HG02938 (cell line): ENCODE measurements around the gene GHRH.

Source experiments
- ATAC-seq: cut with Tn5 transposase; IDR thresholded peaks from one replicate; pipeline ENCODE4 v1.9.1; 2021; ENCODE audit warnings: mild to moderate bottlenecking, moderate library complexity; ENCODE audit not compliant: unreplicated experiment

Gene GHRH, protein sequence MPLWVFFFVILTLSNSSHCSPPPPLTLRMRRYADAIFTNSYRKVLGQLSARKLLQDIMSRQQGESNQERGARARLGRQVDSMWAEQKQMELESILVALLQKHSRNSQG

GRCh38 chr20:37261714-37262113, at the start of gene GHRH:
Gene GHRH, minus strand, starts transcription at chr20:37261814. Its CDS starts 4,925 bp downstream, at chr20:37256889.
- no peak for ATAC-seq

DNA sequence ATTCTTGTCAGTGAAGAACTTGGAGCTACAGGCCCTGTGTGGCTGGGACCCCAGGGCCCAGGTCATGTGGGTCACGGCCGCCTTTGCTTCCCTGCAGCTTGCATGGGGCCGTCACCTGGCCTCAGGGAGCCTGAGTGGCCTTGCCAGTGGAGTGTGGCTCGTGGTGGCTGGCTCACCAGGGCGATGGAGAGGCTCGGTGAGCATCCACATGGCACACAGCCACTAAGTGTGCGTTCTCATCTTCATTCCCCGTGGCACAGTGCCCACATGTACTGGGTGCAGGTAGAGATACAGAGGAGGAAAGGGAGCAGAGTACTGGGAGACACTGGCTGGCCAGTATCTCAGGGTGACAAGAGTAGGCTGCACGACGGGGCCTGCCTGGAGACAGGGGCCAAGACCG, 49.3 kb upstream of the GHRH start:
- no peak for ATAC-seq

- ATAC-seq, result no peak
Measured at GRCh38 chr20:37309936-37310590, 48.4 kb upstream of the GHRH start.

GRCh38 chr20:37309290-37309689, 47.7 kb upstream of the GHRH start:
- no peak for ATAC-seq

- ATAC-seq, result peak; percentile 93
Measured at GRCh38 chr20:37308086-37309050, 46.8 kb upstream of the GHRH start.

DNA sequence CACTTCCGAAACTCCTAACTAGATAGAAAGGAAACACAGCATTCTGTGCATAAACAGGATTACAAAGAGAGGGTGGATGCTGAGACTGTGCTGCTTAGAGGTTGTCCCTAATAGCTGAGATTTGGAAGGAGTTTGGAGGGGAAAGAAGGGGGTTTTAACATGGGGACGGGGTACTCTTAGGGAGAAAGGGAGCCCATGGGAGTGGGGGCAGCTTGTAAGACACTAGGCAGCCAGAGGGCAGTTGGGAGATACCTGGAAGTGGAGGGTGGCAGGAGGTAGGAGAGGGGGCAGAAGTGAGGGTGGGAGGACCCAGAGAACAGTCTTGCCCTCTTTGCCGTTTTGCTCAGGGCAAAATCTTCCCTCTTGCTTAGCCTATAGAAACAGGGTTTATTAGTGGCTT, 44.2 kb upstream of the GHRH start:
- no peak for ATAC-seq

DNA sequence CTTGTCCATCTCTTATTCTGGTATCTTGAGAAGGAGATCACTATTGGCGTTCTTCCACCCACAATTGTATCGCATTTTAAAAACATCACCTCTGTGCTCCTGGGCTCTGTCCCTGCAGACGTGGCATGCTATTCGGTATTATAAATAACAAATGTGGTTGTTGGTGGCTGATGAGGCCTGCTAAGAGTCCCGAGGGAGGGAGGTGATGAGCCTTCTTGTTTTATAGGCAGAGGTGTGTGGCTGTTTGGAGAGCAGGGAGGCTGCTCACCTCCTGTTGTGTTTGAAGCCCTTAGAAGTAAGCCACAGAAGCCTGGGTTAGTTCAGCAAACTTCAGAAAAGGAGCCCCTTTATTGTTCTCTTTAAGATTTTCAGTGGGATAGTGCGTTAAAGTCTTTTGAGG, 43.5 kb upstream of the GHRH start:
- ATAC-seq, result no peak

DNA sequence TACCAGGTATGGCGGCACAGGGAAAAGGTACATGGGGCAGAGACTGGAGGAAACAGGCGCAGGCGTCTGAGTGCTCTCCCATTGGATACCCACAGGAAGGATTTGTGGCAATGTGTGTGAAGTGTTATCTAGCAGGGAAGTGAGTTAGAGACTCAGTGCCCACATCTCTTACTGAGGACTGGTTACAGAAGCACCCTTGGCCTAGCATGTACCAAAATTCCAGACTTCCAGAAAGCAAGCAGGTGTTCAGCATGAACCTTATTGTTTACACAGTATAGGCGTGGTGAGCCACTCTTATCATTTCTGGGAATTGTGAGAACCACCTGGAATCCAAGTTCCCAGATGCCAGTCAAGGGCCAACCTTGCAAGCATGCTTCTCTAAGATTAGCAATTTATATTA, 42.0 kb upstream of the GHRH start:
- no peak for ATAC-seq

- no peak for ATAC-seq
Measured at GRCh38 chr20:37302981-37303380, 41.4 kb upstream of the GHRH start.

DNA sequence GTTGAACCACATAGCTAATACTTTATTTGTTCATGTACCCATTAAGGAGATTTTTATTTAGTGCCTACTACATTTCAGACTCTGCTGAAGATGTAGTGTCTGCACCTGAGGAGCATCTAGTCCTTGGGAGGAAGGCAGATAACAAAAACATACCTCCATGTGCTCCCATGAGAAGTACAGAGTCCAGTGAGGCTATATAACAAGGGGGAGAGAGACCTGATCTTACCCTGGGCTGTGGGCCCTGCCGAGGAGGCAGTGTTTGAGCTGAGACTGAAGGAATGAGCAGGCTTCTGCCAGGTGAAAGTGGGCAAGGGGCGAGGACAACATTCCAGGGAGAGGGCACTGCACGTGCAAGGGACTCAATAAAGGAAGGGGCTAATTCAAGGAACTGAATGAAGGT, 39.9 kb upstream of the GHRH start:
- ATAC-seq, result no peak

DNA sequence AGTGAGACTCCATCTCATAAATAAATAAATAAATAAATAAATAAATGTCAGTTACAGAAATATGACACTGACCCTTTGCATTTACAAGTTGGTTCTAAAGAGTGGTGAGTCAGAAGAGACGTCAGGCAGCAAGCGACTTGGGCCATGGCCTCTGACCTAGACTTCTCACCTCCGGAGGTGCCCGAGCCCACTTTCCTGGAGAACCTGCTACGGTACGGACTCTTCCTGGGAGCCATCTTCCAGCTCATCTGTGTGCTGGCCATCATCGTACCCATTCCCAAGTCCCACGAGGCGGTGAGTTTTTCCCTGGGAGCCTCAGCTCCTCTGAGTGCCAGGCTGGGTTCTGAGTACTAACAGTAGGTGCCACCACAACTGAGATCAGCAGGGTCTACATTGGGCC, 39.5 kb upstream of the GHRH start:
- no peak for ATAC-seq

- ATAC-seq, result no peak
Measured at GRCh38 chr20:37299718-37300528, 38.3 kb upstream of the GHRH start.

- no peak for ATAC-seq
Measured at GRCh38 chr20:37298190-37298939, 36.8 kb upstream of the GHRH start.

DNA sequence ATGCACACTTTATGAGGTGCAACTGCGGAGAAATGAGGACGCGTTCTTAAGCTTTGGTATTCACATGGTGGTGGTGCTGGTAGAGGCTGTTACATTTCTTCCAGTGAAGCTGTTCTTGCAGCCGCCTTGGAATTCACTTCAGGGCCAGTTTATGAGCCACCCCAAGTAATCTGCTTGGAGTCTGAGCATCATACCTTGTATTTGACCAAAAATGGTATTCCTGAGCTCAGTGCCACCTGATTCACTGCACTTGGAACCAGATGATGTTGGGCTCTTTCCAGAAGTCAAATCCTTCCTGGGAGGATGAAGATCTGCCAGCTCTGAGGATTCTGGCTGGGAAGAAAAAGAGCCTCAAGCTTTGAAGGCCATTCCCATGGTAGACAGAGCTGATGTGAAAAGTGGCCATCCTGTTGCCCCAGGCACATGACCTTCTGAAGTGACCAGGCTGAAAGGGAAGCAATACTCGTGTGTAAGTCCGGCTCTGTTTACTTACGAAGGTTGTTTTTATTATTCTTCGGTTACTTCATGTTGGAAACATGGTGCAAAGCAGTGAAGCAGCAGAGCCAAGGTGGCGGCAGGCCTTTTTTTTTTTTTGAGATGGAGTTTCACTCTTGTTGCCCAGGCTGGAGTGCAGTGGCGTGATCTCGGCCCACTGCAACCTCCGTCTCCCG, 35.6 kb upstream of the GHRH start:
- no peak for ATAC-seq

DNA sequence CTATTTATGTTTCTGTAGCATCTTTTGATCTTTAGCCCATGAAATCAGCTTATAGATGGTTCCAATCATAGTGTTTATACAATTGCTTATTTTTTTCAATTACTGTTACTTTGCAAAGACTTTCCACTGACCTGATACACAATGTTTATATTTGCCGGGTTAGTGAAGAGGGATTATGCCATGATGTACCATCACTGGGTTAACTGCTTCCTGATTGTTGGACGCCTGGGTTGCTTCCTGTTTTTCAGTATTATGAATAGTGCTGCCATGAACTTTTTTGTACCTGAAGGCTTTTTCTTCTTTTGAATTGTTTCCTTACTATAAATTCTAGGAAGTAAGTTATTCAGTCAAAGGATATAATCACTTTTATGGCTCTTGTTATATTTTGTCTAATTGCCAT, 34.8 kb upstream of the GHRH start:
- ATAC-seq, result no peak

GRCh38 chr20:37295595-37295994, 34.0 kb upstream of the GHRH start:
- ATAC-seq, result no peak

DNA sequence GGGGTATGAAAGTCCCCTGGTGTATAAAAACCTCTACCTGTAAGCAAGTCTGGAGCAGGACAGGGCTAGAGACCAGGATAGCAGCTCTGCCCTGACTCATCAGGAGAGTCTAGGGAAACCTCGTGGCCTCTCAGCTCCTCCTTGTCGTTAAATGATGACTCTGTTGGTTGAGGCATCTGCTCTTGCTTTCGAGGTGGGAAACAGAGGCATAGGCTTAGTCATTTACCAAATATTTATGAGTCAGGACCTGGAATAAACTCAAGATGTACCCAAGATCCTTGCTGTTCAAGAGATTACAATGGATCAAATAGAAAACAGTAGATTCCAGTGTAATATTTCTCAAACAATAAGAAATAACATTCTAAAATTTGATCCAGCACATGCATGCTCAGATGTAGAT, 33.4 kb upstream of the GHRH start:
- ATAC-seq, result no peak

DNA sequence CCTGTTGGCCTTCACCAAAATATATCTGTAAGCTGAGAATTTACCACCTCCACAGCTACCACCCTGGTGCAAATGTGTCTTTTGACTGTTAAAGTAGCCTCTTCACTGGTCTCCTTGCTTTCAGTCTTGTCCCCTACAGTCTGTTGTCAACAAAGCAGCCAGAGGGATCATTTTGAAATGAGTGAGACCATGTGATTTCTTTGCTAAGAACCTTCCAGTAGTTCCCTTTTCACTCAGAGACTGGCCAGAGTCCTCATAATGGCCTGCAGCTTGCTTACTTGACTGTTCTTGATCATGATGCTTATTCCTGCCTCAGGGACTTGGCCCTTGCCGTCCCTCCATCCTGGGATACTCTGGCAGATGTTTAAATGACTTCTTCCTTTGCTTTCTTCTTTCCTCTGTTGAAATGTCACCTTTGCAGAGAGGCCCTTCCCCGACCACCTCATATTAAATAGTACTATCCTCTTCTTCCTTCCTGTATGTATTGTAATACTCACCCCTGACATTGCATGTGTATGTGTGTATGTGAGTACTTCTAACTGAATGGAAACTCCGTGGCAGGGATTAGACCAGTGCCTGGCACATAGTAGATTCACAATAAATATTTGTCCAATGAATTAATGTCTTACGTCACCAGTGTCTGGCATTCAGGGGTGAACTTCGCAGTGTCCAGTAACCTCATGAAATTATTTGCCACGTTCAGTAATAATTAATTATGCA, 32.8 kb upstream of the GHRH start:
- no peak for ATAC-seq

DNA sequence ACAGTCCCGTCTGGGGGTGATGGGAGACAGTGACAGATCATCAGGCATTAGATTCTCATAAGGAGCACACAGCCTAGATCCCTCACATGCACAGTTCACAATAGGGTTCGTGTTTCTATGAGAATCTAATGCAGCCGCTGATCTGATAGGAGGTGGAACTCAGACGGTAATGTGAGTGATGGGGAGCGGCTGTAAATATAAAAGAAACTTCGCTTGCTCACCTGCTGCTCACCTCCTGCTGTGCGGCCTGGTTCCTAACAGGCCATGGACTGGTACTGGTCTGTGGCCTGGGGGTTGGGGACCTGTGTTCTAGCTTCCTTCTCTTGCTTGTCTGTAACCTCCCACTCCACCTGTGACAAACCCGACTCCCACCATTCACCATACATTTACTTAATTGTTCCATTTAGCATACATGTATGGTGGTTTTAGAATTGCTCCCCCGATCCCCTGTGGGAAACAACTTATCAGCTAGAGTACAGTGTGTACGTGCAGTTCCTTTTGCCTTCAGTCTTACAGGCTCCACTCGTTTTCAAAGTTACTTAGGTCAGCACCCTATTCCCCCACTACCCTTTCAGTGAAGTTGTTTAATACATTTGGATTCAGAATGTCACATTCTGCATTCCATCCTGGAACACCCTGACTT, 31.8 kb upstream of the GHRH start:
- no peak for ATAC-seq
